ENCODE results near the gene EXOSC5. TPM values are rescaled to one million over a fixed set of nuclear protein-coding genes. Genes with fewer than 3 reads are reported as not detected.

EXOSC5 gene
- total RNA-seq, 1 experiment from 2014 or later, result 25.2 TPM

Other genes with a start within 250 kb of the EXOSC5 start
- gene CYP2S1, start 204.1 kb downstream of the EXOSC5 start, total RNA-seq (2021; ENCODE audit: unreplicated experiment), result 8.5 TPM
- gene AXL, start 178.1 kb downstream of the EXOSC5 start, total RNA-seq (2021; ENCODE audit: unreplicated experiment), result 128 TPM
- gene HNRNPUL1, start 133.0 kb downstream of the EXOSC5 start, total RNA-seq (2021; ENCODE audit: unreplicated experiment), result 183 TPM
- 25.5 TPM for gene CCDC97, start 87.2 kb downstream of the EXOSC5 start, total RNA-seq (2021; ENCODE audit: unreplicated experiment)
- 42.6 TPM for gene TGFB1, start 43.4 kb downstream of the EXOSC5 start, total RNA-seq (2021; ENCODE audit: unreplicated experiment)
- 7.1 TPM for gene B9D2, start 33.2 kb downstream of the EXOSC5 start, total RNA-seq (2021; ENCODE audit: unreplicated experiment)
- 4.4 TPM for gene TMEM91, start 20.8 kb downstream of the EXOSC5 start, total RNA-seq (2021; ENCODE audit: unreplicated experiment)
- 11.2 TPM for gene BCKDHA, start 459 bp upstream of the EXOSC5 start, total RNA-seq (2021; ENCODE audit: unreplicated experiment)
- gene B3GNT8, start 30.0 kb upstream of the EXOSC5 start, total RNA-seq (2021; ENCODE audit: unreplicated experiment), result 0.10 TPM
- 37.5 TPM for gene DMAC2, start 42.6 kb upstream of the EXOSC5 start, total RNA-seq (2021; ENCODE audit: unreplicated experiment)
- gene ERICH4, start 45.8 kb upstream of the EXOSC5 start, total RNA-seq (2021; ENCODE audit: unreplicated experiment), result not detected
- not detected for gene CEACAM21, start 178.8 kb upstream of the EXOSC5 start, total RNA-seq (2021; ENCODE audit: unreplicated experiment)
- gene CEACAM4, start 229.7 kb upstream of the EXOSC5 start, total RNA-seq (2021; ENCODE audit: unreplicated experiment), result not detected

All from Panc1 (cell line).